ENCODE results near the gene ADH1A.

The ADH1A gene

GRCh38 chr4:99301376-99302164, 10.8 kb upstream of the ADH1A start:
- no peaks in the 10 kb centered on the region for H3K36me3 ChIP-seq (ENCODE audit: control insufficient read depth, insufficient read depth, low read length)
- TF ChIP-seq CTCF (IDR thresholded peaks at IDR 0.05; ENCODE audit: insufficient read depth, low read length, poor library complexity, severe bottlenecking) = no peak
- H3K27me3 ChIP-seq (replicated peaks; ENCODE audit: control insufficient read depth, insufficient read depth, low read length) = no peaks in the 10 kb centered on the region
- no peak for DNase-seq (ENCODE audit: extremely low read depth, insufficient read length)
- H3K4me3 ChIP-seq (replicated peaks; ENCODE audit: low read depth, low read length) = no peak overlapping the region

- H3K36me3 ChIP-seq (ENCODE audit: control insufficient read depth, insufficient read depth, low read length) = no peaks in the 10 kb centered on the region
- no peaks in the 10 kb centered on the region for H3K27me3 ChIP-seq (replicated peaks; ENCODE audit: control insufficient read depth, insufficient read depth, low read length)
- TF ChIP-seq CTCF (IDR thresholded peaks at IDR 0.05; ENCODE audit: insufficient read depth, low read length, poor library complexity, severe bottlenecking) = no peak
- no peak overlapping the region for H3K4me3 ChIP-seq (replicated peaks; ENCODE audit: low read depth, low read length)
- DNase-seq (ENCODE audit: extremely low read depth, insufficient read length) = no peak
Measured at GRCh38 chr4:99300934-99301333, 10.1 kb upstream of the ADH1A start.

- no peak for DNase-seq (ENCODE audit: extremely low read depth, insufficient read length)
- Histone ChIP-seq H3K4me3 (replicated peaks; ENCODE audit: low read depth, low read length) (no peak overlapping the region), H3K36me3 (ENCODE audit: control insufficient read depth, insufficient read depth, low read length) (no peaks in the 10 kb centered on the region), H3K27me3 (replicated peaks; ENCODE audit: control insufficient read depth, insufficient read depth, low read length) (no peaks in the 10 kb centered on the region)
- TF ChIP-seq CTCF (IDR thresholded peaks at IDR 0.05; ENCODE audit: insufficient read depth, low read length, poor library complexity, severe bottlenecking) = no peak
Measured at GRCh38 chr4:99293357-99293756, 2.6 kb upstream of the ADH1A start.

- no peaks in the 10 kb centered on the region for H3K36me3 ChIP-seq (ENCODE audit: control insufficient read depth, insufficient read depth, low read length)
- TF ChIP-seq CTCF (IDR thresholded peaks at IDR 0.05; ENCODE audit: insufficient read depth, low read length, poor library complexity, severe bottlenecking) = no peak
- DNase-seq (ENCODE audit: extremely low read depth, insufficient read length) = no peak
- H3K4me3 ChIP-seq (replicated peaks; ENCODE audit: low read depth, low read length) = no peak overlapping the region
- H3K27me3 ChIP-seq (replicated peaks; ENCODE audit: control insufficient read depth, insufficient read depth, low read length) = no peaks in the 10 kb centered on the region
Measured at GRCh38 chr4:99285387-99285786, 5.4 kb downstream of the ADH1A start.

- Histone ChIP-seq H3K36me3 (ENCODE audit: control insufficient read depth, insufficient read depth, low read length) (no peaks in the 10 kb centered on the region), H3K4me3 (replicated peaks; ENCODE audit: low read depth, low read length) (no peak overlapping the region), H3K27me3 (replicated peaks; ENCODE audit: control insufficient read depth, insufficient read depth, low read length) (no peaks in the 10 kb centered on the region)
- no peak for TF ChIP-seq CTCF (IDR thresholded peaks at IDR 0.05; ENCODE audit: insufficient read depth, low read length, poor library complexity, severe bottlenecking)
- DNase-seq (ENCODE audit: extremely low read depth, insufficient read length) = no peak
Measured at GRCh38 chr4:99282731-99283130, 8.1 kb downstream of the ADH1A start.

All from GM06990 (cell line).